ENCODE data around the gene THEM5. TPM values are rescaled to one million over a fixed set of nuclear protein-coding genes. Genes with fewer than 3 reads are reported as not detected.
A peak's percentile ranks its signal among the peaks of the same experiment; 100 is the strongest.

Gene THEM5
- total RNA-seq, 2 experiments from 2014 or later = not detected

- Mint-ChIP-seq H3K36me3 (ENCODE audit: low read depth) (peaks cover 22% of the 10 kb centered on the region), H3K4me3 (no peak overlapping the region), H3K9me3 (no peaks in the 10 kb centered on the region), H3K27me3 (no peaks in the 10 kb centered on the region), H3K4me1 (ENCODE audit: low read depth) (peaks cover 26% of the 10 kb centered on the region), H3K27ac (peak overlapping the region; percentile 62)
- ChIA-PET CTCF (interaction anchor here (0.6 to 1.5 kb wide), 5 partner anchors 8 to 86 kb away, joined by 3 to 5 read pairs (median 3); no protein-coding TSS in a partner anchor), POLR2A (interaction anchor here (0.6 to 1.8 kb wide), 8 partner anchors 8 to 98 kb away, joined by 3 to 5 read pairs (median 4); partner anchors contain the start of genes C2CD4D, MRPL9 and TDRKH)
- intact Hi-C loops (cut with micrococcal nuclease) = no loop called here
- ATAC-seq (no peak), DNase-seq (no peak)
- TF ChIP-seq, protein P1, sequence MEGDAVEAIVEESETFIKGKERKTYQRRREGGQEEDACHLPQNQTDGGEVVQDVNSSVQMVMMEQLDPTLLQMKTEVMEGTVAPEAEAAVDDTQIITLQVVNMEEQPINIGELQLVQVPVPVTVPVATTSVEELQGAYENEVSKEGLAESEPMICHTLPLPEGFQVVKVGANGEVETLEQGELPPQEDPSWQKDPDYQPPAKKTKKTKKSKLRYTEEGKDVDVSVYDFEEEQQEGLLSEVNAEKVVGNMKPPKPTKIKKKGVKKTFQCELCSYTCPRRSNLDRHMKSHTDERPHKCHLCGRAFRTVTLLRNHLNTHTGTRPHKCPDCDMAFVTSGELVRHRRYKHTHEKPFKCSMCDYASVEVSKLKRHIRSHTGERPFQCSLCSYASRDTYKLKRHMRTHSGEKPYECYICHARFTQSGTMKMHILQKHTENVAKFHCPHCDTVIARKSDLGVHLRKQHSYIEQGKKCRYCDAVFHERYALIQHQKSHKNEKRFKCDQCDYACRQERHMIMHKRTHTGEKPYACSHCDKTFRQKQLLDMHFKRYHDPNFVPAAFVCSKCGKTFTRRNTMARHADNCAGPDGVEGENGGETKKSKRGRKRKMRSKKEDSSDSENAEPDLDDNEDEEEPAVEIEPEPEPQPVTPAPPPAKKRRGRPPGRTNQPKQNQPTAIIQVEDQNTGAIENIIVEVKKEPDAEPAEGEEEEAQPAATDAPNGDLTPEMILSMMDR (IDR thresholded peaks at IDR 0.05) = no peak
These were observed 5.5 kb downstream of the THEM5 start for GRCh38 chr1:151847867-151848596.

- DNase-seq (no peak), ATAC-seq (peak; percentile 40)
- Mint-ChIP-seq H3K9me3 (no peaks in the 10 kb centered on the region), H3K4me1 (ENCODE audit: low read depth) (peaks cover 26% of the 10 kb centered on the region), H3K36me3 (ENCODE audit: low read depth) (peaks cover 25% of the 10 kb centered on the region), H3K4me3 (no peak overlapping the region), H3K27me3 (no peaks in the 10 kb centered on the region), H3K27ac (peak overlapping the region; percentile 36)
- intact Hi-C loops (cut with micrococcal nuclease) = no loop called here
- POLR2A ChIA-PET = no interaction called here
- TF ChIP-seq, protein P1 (IDR thresholded peaks at IDR 0.05) = no peak
- CTCF ChIA-PET = interaction anchor here (1.2 kb wide), 1 partner anchor 12 kb away, joined by 3 read pairs; no protein-coding TSS in a partner anchor
These were observed 6.8 kb downstream of the THEM5 start for GRCh38 chr1:151846686-151847237.

GRCh38 chr1:151846062-151846568, 7.4 kb downstream of the THEM5 start:
- Mint-ChIP-seq H3K4me1 (ENCODE audit: low read depth) (peaks cover 26% of the 10 kb centered on the region), H3K36me3 (ENCODE audit: low read depth) (peaks cover 28% of the 10 kb centered on the region), H3K27me3 (no peaks in the 10 kb centered on the region), H3K9me3 (no peaks in the 10 kb centered on the region), H3K27ac (peak overlapping the region; percentile 36), H3K4me3 (no peak overlapping the region)
- intact Hi-C loops (cut with micrococcal nuclease) = no loop called here
- ATAC-seq (peak; percentile 76), DNase-seq (peak; percentile 47)
- CTCF ChIA-PET = interaction anchor here (1.5 kb wide), 1 partner anchor 18 kb away, joined by 3 read pairs; no protein-coding TSS in a partner anchor
- POLR2A ChIA-PET = no interaction called here
- TF ChIP-seq, protein P1 (IDR thresholded peaks at IDR 0.05) = no peak

DNA sequence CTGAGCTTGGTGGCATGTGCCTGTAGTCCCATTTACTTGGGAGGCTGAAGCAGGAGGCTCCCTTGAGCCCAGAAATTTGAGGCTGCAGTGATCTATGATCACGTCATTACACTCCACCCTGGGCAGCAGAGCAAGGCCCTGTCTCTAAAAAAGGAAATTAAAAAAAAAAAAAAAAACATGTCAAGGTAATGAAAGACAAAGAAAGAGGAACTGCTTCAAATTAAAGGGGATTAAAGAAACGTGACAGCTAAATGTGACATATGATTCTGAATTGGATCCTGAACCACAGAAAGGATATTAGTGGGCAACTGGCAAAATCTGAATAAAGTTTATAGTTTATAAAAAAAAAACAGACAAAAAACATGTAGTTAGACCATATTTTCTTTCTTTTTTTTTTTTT, 10.1 kb downstream of the THEM5 start:
- Mint-ChIP-seq H3K27me3 (no peaks in the 10 kb centered on the region), H3K9me3 (no peaks in the 10 kb centered on the region), H3K4me3 (no peak overlapping the region), H3K36me3 (ENCODE audit: low read depth) (peaks cover 24% of the 10 kb centered on the region), H3K27ac (no peak overlapping the region), H3K4me1 (ENCODE audit: low read depth) (peaks cover 29% of the 10 kb centered on the region)
- intact Hi-C loops (cut with micrococcal nuclease) = no loop called here
- TF ChIP-seq, protein P1 (IDR thresholded peaks at IDR 0.05) = no peak
- ChIA-PET CTCF (no interaction called here), POLR2A (interaction anchor here (0.7 kb wide), 1 partner anchor 45 kb away, joined by 3 read pairs; no protein-coding TSS in a partner anchor)
- DNase-seq (no peak), ATAC-seq (no peak)

All from activated CD8-positive, alpha-beta T cell treated with anti-CD3 and anti-CD28 coated beads for 36 hours (primary cell).